Activated CD4-positive, alpha-beta memory T cell treated with anti-CD3 and anti-CD28 coated beads for 36 hours (primary cell): ENCODE results near the gene SYNM. TPM values are rescaled to one million over a fixed set of nuclear protein-coding genes. Genes with fewer than 3 reads are reported as not detected.
"Not testable (repeated sequence)": the region's sequence is repeated elsewhere in the genome, so short reads cannot be mapped to it uniquely, and the experiment has no call there.

ENCODE experiments used
- CTCF ChIA-PET: fragments of 350-600 bp; sonication (Branson Sonifier 250); formaldehyde crosslinking; loops from one replicate; lab custom pipeline; 2021; ENCODE audit warnings: antibody characterized with exemption, inconsistent platforms; lab: Charles Lee
- POLR2A ChIA-PET: fragments of 350-600 bp; sonication (Branson Sonifier 250); formaldehyde crosslinking; loops from one replicate; lab custom pipeline; 2021; ENCODE audit warnings: antibody characterized with exemption; lab: Charles Lee
- DNase-seq: peaks from one replicate; pipeline ENCODE4 v3.0.0-alpha.2; 2020
- H3K27ac Mint-ChIP-seq: one replicate; pipeline ENCODE4 v1.8.0; 2021; ENCODE audit warnings: mixed read lengths
- H3K27me3 Mint-ChIP-seq: one replicate; pipeline ENCODE4 v1.8.0; 2021; ENCODE audit warnings: mixed read lengths
- H3K36me3 Mint-ChIP-seq: one replicate; pipeline ENCODE4 v1.8.0; 2021; ENCODE audit warnings: mixed read lengths
- H3K4me1 Mint-ChIP-seq: one replicate; pipeline ENCODE4 v1.8.0; 2021; ENCODE audit warnings: low read depth, mixed read lengths
- H3K4me3 Mint-ChIP-seq: one replicate; pipeline ENCODE4 v1.8.0; 2021; ENCODE audit warnings: mild to moderate bottlenecking, mixed read lengths
- H3K9me3 Mint-ChIP-seq: one replicate; pipeline ENCODE4 v1.8.0; 2021; ENCODE audit warnings: mixed read lengths
- intact Hi-C: fragments of 100-400 bp; cut with micrococcal nuclease; formaldehyde crosslinking; loops from one replicate; pipeline ENCODE4 v1.15.1; 2023
- total RNA-seq, 2 experiments: library from RNA; stranded (reverse); gene quantifications; one replicate each; pipeline ENCODE4 v1.2.3, GENCODE V29; 2021

Gene SYNM
- total RNA-seq, 2 experiments from 2014 or later: 2.6 to 2.7 TPM

DNA sequence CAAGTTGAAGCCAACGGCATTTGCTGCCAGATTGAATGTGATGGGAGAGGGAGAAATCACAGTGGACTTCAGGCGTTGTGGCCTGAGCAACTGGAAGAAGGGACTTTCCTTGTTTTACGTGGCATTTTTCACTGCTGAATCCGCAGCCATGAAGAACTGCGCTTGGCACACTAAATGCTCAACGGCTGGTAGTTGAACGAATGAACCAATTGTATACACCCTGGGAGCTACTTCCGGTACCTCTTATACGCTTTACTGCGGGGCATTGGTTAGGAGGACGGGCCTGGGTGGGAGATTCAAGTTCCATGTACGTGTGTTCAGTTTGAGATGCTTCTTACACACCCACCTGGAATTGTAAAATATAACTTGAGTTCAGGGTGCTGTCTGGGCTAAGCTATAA lies 5.2 kb downstream of the SYNM start:
- H3K9me3 Mint-ChIP-seq: no peaks in the 10 kb centered on the region
- DNase-seq: no peak
- H3K4me1 Mint-ChIP-seq: peaks cover 14% of the 10 kb centered on the region
- peaks cover 9% of the 10 kb centered on the region for H3K27me3 Mint-ChIP-seq
- intact Hi-C loops: no loop called here
- H3K4me3 Mint-ChIP-seq: no peak overlapping the region
- H3K27ac Mint-ChIP-seq: no peak overlapping the region
- H3K36me3 Mint-ChIP-seq: no peaks in the 10 kb centered on the region
- POLR2A ChIA-PET: no interaction called here
- CTCF ChIA-PET: interaction anchor here (1.6 kb wide), 1 partner anchor 9 kb away, joined by 5 read pairs; no protein-coding TSS in a partner anchor

DNA sequence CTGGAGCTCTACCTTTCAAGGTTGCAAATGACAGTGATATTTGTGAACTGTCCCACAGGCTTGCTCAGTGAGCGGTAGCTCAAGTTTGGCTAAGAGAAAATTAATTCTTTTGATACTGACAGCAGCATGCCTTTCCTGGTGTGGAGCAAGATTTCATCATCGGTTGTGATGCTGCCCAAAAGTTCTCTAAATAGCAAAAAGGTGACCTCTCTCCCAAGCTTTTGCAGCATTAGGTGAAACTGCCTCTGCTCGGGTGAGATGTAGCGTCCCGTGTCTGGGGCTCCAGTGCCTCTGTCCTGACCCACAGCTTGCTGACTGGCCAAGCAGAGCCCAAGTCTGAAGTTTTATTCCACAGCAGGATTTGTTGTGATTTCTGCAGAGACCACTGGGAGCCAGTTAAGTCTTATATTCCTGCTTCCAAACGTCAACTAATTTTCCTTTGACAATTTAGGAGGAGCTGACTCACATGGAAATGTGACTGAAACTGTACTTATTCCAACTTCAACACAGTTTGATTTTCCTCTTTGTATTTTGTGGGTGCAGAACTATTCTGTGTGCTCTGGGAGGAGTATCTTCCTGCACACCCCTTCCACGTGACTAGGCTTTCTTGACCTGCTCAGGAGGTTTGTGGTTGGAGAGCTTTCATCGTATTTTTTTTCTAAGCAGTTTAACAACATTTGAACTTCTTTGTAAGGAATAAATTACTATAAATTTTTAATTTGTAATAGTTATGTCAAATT lies 5.9 kb downstream of the SYNM start:
- Mint-ChIP-seq H3K27me3 (peaks cover 9% of the 10 kb centered on the region), H3K36me3 (no peaks in the 10 kb centered on the region), H3K4me1 (peaks cover 14% of the 10 kb centered on the region), H3K4me3 (no peak overlapping the region), H3K9me3 (no peaks in the 10 kb centered on the region), H3K27ac (no peak overlapping the region)
- DNase-seq: no peak
- ChIA-PET CTCF (interaction anchor here (1.6 kb wide), 1 partner anchor 10 kb away, joined by 5 read pairs; no protein-coding TSS in a partner anchor), POLR2A (no interaction called here)
- intact Hi-C loops: no loop called here

DNA sequence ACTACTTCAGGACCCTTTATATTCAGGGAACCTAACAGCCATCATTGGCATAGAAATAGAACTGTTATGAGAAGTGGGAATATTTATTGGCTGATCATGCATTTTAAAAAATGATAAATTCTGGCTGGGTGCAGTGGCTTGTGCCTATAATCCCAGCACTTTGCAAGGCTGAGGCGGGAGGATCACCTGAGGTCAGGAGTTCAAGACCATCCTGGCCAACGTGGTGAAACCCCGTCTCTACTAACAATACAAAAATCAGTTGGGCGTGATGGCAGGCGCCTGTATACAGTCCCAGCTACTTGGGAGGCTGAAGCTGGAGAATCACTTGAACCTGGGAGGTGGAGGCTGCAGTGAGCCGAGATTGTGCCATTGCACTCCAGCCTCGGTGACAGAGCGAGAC lies 6.8 kb downstream of the SYNM start:
- CTCF ChIA-PET: interaction anchor here (1.6 kb wide), 1 partner anchor 11 kb away, joined by 5 read pairs; no protein-coding TSS in a partner anchor
- DNase-seq, H3K27ac Mint-ChIP-seq, H3K36me3 Mint-ChIP-seq, POLR2A ChIA-PET, H3K9me3 Mint-ChIP-seq, H3K27me3 Mint-ChIP-seq, H3K4me3 Mint-ChIP-seq, intact Hi-C loops: not testable (repeated sequence)
- peaks cover 11% of the 10 kb centered on the region for H3K4me1 Mint-ChIP-seq

DNA sequence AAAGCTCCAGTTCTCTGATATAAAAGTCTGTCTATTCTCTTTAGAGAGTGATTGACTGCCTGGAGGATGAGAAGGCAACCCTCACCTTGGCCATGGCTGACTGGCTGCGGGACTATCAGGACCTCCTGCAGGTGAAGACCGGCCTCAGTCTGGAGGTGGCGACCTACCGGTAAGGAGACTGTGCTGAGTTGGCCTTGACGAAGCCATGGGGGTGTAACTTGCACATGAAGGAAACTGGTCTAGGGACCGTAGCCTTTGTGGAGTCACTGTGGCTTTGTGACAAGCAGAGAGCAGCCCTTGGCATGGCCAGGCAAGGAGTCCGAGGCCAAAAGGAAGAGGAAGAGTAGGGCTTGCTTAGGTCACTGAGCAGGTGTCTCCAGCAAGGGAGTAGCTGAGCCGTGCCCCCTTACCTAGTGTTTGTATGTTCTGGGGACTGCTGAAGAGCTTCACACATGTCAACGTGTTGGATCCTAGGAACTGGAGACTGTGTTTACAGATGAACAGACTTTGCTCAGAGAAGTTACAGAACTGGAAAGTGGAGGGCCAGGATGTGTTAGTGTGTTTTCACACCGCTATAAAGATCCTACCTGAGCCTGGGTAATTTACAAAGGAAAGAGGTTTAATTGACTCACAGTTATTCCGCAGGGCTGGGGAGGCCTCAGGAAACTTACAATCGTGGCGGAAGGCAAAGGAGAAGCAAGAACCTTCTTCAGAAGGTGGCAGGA lies 8.8 kb downstream of the SYNM start:
- intact Hi-C loops: no loop called here
- POLR2A ChIA-PET: no interaction called here
- peaks cover 4% of the 10 kb centered on the region for H3K4me1 Mint-ChIP-seq
- no peaks in the 10 kb centered on the region for H3K36me3 Mint-ChIP-seq
- H3K27ac Mint-ChIP-seq: no peak overlapping the region
- no peak overlapping the region for H3K4me3 Mint-ChIP-seq
- H3K9me3 Mint-ChIP-seq: no peaks in the 10 kb centered on the region
- DNase-seq: no peak
- H3K27me3 Mint-ChIP-seq: no peaks in the 10 kb centered on the region
- CTCF ChIA-PET: interaction anchor here (1.2 kb wide), 1 partner anchor 8 kb away, joined by 4 read pairs; no protein-coding TSS in a partner anchor

- peaks cover 4% of the 10 kb centered on the region for H3K4me1 Mint-ChIP-seq
- intact Hi-C loops: no loop called here
- no peaks in the 10 kb centered on the region for H3K36me3 Mint-ChIP-seq
- no peak for DNase-seq
- ChIA-PET CTCF (interaction anchor here (1.2 kb wide), 1 partner anchor 9 kb away, joined by 4 read pairs; no protein-coding TSS in a partner anchor), POLR2A (no interaction called here)
- H3K27ac Mint-ChIP-seq: no peak overlapping the region
- H3K9me3 Mint-ChIP-seq: no peaks in the 10 kb centered on the region
- H3K4me3 Mint-ChIP-seq: no peak overlapping the region
- no peaks in the 10 kb centered on the region for H3K27me3 Mint-ChIP-seq
Measured at GRCh38 chr15:99114511-99115299, 9.8 kb downstream of the SYNM start.

- intact Hi-C loops: no loop called here
- H3K27me3 Mint-ChIP-seq: peaks cover 1% of the 10 kb centered on the region
- H3K4me3 Mint-ChIP-seq: no peak overlapping the region
- no peaks in the 10 kb centered on the region for H3K9me3 Mint-ChIP-seq
- CTCF ChIA-PET: no interaction called here
- H3K36me3 Mint-ChIP-seq: no peaks in the 10 kb centered on the region
- DNase-seq: no peak
- POLR2A ChIA-PET: no interaction called here
- peaks cover 4% of the 10 kb centered on the region for H3K4me1 Mint-ChIP-seq
- no peak overlapping the region for H3K27ac Mint-ChIP-seq
Measured at GRCh38 chr15:99115300-99116215, 10.7 kb downstream of the SYNM start.

DNA sequence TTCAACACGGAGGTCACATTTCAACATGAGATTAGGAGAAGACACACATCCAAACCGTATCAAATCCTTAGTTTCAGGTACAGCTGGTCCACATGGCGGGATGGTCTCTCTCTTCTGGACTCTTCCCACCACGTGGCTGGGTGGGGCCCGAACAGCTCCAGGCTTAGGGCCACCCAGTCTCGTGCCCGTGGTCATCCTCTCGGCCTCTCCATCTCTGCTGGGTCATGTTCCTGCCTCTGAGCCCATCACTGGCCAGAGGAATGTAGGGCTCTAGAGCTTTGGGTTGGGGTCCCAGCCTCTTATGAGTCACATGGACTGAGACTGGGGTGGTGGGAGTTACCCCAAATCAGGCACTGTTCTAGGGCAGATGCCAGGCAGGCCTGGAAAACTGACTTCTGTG lies 12.2 kb downstream of the SYNM start:
- H3K4me1 Mint-ChIP-seq: no peaks in the 10 kb centered on the region
- POLR2A ChIA-PET: interaction anchor here (0.9 kb wide), 1 partner anchor 10 kb away, joined by 3 read pairs; no protein-coding TSS in a partner anchor
- no peaks in the 10 kb centered on the region for H3K9me3 Mint-ChIP-seq
- H3K27ac Mint-ChIP-seq: no peak overlapping the region
- no peak overlapping the region for H3K4me3 Mint-ChIP-seq
- no peaks in the 10 kb centered on the region for H3K36me3 Mint-ChIP-seq
- intact Hi-C loops: no loop called here
- CTCF ChIA-PET: no interaction called here
- peaks cover 1% of the 10 kb centered on the region for H3K27me3 Mint-ChIP-seq
- no peak for DNase-seq

GRCh38 chr15:99117563-99118257 lies 12.8 kb downstream of the SYNM start:
- DNase-seq: no peak

GRCh38 chr15:99118258-99118632 lies 13.4 kb downstream of the SYNM start:
- CTCF ChIA-PET: no interaction called here
- POLR2A ChIA-PET: no interaction called here
- intact Hi-C loops: no loop called here
- no peaks in the 10 kb centered on the region for H3K4me1 Mint-ChIP-seq
- H3K27me3 Mint-ChIP-seq: peaks cover 1% of the 10 kb centered on the region
- DNase-seq: no peak
- H3K27ac Mint-ChIP-seq: no peak overlapping the region
- no peak overlapping the region for H3K4me3 Mint-ChIP-seq
- no peaks in the 10 kb centered on the region for H3K36me3 Mint-ChIP-seq
- no peaks in the 10 kb centered on the region for H3K9me3 Mint-ChIP-seq

More at GRCh38 chr15:99117563-99118257, 12.8 kb downstream of the SYNM start:
- ChIA-PET CTCF (no interaction called here), POLR2A (interaction anchor here (0.9 kb wide), 1 partner anchor 11 kb away, joined by 3 read pairs; no protein-coding TSS in a partner anchor)
- no peaks in the 10 kb centered on the region for H3K36me3 Mint-ChIP-seq
- no peaks in the 10 kb centered on the region for H3K9me3 Mint-ChIP-seq
- H3K27me3 Mint-ChIP-seq: peaks cover 1% of the 10 kb centered on the region
- intact Hi-C loops: no loop called here
- H3K4me3 Mint-ChIP-seq: no peak overlapping the region
- no peak overlapping the region for H3K27ac Mint-ChIP-seq
- H3K4me1 Mint-ChIP-seq: no peaks in the 10 kb centered on the region

- intact Hi-C loops: no loop called here
- Mint-ChIP-seq H3K4me3 (no peak overlapping the region), H3K27ac (no peak overlapping the region), H3K27me3 (peaks cover 1% of the 10 kb centered on the region), H3K9me3 (no peaks in the 10 kb centered on the region), H3K4me1 (no peaks in the 10 kb centered on the region), H3K36me3 (no peaks in the 10 kb centered on the region)
- CTCF ChIA-PET: interaction anchor here (1.0 kb wide), 1 partner anchor 15 kb away, joined by 4 read pairs; no protein-coding TSS in a partner anchor
- DNase-seq: no peak
- POLR2A ChIA-PET: no interaction called here
Measured at GRCh38 chr15:99118801-99119546, 14.1 kb downstream of the SYNM start.
